NCI-H345 treated with DMSO at 0.1 percent for 48 hours (cell line): ENCODE measurements around the gene HMHB1.
"Not testable (repeated sequence)": the region's sequence is repeated elsewhere in the genome, so short reads cannot be mapped to it uniquely, and the experiment has no call there.

ENCODE experiments used
- DNase-seq: peaks from one replicate; lab custom pipeline; 2025; ENCODE audit not compliant: unreplicated experiment; lab: John Stamatoyannopoulos, UW

Gene HMHB1

DNA sequence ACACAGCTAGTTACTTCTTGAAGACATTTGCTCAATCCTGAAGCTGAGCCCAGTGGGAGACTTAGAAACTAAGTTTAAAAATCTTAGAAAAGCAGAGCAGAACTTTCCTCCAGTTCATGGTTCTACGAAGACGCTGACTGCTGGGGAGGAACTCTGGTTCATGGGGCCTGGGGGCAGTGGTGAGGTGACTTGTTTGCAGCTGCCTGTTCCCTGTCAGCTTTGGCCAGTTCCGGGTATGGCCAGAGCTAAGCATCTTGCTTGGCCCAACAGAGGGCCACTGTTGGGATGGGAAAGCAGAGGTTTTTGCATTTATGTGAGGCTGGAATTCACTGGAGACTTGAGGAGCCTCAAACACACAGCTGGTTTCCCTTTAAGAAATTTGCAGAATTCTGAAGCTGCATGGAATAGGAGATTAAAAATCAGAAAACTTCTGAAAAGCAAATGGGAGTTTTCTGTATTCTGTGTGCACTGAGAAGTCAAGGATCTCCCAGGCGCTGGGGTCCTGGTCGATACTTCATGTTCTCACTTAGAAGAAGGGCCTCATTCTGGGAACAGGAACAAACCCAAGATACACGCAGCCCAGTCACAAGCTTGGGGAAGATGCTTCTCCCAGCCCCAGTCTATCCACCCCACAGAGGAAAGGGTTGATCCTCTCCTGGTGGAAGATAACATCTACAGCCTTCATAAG, 10.6 kb upstream of the HMHB1 start:
- no peak for DNase-seq

DNA sequence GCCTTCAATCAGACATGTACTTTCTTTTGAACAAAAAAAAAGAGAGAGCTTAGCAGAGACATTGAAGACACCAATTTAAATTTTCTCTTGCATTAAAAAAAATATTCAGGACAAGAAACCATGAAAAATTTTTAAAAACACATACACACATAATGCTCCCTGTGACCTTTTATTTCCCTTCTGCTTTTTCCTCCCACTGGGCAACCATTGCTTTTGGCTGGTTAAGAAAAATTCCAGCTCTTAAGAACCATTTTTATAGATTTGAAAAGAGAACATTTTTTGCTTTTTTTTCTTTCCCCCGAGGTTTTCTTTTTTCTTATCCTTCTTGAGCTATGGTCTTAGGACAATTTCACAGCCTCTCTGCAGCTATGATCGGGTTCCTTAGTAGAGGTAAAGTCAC, 6.1 kb upstream of the HMHB1 start:
- DNase-seq: no peak

DNA sequence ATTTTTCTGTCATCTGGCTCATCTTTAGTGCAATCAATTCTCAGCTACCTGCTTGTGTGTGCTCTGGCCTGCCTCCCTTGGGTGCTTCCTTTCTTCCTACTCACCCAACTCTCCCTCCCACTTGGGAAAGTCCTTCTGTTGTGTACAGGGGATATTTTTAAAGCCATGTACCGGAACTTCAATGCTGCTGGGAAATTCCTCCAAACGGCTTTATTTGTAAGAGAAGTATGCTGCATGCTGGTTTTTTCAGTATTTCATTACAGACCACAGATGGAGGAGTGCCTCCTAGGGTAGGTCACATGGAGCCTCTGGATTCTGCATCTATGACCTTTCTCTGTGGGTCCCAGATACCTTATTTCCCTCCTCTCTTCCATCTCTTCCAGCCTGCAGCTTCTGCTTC, 5.4 kb upstream of the HMHB1 start:
- DNase-seq: no peak

DNA sequence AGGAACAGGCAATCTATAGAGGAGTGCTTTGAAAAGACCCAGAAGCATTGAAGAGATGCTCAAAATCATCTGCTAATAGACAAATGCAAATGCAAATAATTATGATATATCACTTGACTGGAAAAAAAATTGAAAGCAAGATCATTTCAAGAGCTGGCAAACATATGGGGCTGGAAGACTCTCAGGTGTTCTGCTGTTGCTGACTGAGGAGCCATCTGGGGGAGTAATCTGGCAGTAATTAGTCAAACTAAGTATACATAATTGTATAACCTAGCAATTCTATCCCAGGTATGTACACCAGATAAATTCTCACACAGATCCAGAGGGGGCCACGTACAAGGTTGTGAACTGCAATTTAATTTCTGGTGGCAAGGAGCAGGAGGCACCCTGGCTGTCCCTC, 4.6 kb upstream of the HMHB1 start:
- no peak for DNase-seq

DNA sequence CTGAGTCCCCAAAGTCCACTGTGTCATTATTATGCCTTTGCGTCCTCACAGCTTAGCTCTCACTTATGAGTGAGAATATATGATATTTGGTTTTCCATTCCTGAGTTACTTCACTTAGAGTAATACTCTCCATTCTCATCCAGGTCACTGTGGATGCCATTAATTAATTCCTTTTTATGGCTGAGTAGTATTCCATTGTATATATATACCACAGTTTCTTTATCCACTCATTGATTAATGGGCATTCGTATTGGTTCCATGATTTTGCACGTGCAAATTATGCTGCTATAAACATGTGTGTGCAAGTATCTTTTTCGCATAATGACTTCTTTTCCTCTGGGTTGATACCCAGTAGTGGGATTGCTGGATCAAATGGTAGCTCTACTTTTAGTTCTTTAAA, 4.4 kb downstream of the HMHB1 start:
- not testable (repeated sequence) for DNase-seq

DNA sequence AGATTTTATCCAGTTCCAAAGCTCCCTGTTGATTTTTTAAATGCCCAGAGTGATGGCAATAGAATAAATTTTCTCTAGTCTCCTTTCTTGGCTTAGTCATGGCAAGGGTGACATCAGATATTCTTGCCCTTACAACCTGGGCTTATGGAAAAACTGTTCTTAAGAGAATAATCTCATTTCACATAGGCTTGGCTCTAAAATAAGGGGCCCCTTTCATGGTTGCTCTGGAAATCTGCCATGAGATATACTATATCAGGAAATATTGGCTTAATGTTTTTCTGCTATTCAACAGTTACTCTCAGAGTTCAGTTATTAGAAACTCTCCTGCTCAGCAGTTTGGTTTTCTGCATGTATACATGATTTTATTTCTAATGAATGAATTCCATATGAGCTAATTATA, 7.8 kb downstream of the HMHB1 start:
- no peak for DNase-seq

DNA sequence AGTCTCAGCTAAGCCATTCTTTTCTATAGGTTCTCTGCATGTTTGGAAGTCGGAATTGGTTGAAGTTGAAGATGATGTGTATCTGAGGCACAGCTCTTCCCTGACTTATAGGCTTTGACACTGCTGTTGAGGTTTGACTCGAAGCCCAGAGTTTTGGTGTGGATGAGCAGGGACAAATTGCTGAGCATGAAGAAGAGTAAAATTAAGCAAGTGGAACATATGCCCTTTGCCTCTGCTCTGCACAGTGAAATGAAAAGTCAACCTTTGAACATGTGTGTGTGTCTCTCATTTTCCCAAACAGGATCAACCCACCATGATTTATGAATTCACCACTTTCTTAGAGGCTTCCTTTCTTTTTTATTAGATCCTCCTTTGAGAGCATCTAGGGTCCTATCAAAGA, 8.5 kb downstream of the HMHB1 start:
- DNase-seq: no peak

DNA sequence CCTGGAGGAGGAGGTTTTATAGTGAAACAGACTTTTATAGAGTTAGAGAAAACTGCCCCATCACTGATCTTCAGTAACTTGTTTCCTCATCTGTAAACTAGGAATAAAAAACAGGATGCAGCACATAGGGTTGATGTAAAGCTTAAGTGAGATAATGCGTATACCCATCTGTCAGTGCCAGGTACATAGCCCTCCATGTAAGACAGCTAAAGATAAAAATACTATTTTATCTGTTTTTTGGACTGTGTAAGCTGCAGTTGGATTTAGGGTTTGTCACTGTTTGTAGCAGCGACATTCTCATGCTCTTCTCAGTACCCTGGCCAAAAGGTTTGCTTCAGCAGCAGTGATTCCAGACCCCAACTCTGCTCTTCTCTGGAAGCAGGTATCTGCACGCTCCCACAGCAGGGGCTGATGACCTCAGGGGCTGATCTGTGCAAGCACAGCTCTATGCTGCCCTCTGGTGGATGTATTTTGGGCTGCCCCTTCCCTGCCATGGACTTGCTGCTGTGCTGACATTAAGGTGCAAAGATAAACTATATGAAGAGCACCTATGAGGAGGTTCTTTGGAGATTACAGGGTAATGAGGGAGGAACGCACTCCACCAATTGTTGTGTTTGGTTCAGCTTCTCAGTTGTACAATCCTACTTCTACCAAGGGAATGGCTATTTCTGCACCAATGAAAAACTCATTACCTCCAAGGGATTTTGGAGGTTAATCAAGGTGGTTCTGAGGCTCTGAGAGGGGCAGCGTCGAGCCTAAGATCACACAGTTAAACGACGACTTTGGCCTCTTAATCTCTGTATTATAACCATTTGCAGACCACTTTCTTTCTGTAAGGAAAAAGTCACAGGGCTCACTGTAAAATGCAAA, 13.1 kb downstream of the HMHB1 start:
- peak; percentile 76 for DNase-seq

DNA sequence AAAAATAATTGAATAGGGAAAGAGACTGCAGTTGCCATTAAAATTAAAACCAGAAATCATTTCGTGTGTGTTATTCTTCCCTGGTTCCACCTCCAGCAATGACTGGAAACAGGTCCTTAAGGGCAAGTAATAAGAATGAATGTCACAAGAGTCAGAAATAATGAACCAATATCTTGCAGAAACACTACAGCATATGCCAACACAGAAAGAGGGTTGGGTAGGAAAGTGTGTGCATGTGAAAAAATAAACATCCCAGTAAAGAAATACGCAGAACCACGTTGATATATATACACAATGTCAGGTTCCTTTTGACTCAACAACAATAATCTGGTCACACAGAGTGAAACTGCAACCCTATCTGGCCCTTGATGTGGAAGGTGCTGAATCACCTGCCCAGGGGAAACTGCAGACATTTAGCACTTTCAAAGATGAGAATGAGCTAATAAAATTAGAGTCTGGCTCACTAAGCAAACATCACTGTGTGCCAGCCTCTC, 15.0 kb downstream of the HMHB1 start:
- DNase-seq: peak; percentile 65

DNA sequence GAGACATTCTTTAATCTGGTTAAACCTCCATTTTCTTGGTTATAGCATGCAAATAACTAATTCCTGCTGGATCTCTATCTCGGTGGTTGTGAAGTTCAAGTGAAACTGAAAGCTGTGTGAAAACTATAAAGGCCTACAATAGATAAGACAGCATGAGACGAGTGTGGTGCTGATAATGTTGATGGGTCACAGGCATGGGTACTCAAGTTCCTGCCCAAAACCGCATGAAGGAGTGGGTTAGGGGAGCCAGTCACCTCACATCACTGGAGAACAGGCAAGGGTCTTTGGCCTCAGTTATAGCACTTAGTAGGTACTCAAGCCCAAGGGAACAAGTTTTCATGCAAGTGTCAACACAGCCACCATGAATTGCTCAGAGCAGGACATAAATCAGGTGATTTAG, 16.7 kb downstream of the HMHB1 start:
- no peak for DNase-seq

DNA sequence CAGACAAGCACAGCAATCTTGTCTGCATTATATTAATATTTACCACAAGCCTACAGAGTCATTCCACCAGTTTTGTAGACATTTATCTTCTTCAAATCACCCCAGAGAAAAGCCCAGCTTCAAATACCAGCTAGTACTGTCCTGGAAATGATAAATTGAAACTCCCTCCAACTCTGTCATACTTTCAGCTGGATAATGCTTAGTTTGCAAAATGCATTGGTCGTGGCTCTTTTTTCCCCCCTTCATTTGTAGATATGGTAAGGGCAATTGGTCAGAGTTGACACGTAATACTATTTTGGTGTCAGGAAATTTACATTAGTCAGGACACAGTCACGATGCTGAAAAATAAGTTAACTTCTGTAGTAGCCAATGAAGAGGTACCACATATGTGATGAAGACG, 21.2 kb downstream of the HMHB1 start:
- DNase-seq: no peak

DNA sequence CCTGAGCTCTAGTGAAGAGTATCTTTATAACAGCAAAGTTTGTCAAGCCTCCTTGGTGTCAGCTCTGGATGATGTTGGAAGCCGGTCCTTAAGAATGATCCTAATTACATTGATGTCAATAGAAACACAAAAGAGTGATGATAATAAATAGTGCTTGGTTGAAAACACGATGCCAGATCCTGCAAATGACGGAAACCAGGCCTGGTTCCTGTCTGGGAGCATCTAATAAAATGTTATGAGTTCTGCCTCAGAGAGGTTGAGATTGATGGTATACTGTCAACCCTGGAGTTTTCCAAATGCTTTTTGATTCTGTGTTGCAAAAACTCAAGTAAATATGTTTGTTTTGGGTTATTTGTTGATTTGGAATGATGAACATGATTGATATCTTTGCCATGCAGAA, 23.3 kb downstream of the HMHB1 start:
- no peak for DNase-seq

DNA sequence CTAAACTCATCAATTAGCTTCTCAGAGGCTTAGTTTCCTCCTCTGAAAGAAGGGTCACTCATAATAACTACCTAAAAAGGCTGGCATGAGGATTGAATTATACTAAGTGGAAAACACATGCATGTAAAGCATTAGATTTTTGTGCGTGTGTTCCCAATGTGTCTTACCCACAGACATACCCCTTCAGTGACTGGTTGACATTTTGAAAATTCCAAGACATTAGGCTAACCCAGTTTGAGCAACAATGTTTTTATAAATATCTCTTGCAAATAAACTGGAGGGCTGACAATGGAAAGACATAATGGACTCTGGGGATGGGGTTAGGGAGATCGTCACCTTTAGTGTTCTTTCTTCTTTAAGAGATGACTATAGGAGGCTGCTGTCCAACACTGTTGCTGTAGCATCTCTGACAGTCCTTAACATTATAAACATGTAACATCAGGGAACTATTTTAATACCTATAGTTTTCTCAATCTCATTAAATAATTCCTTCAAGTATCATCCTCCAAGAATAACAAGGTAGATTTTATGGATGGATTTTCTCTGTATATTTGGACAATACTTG, 24.3 kb downstream of the HMHB1 start:
- no peak for DNase-seq

DNA sequence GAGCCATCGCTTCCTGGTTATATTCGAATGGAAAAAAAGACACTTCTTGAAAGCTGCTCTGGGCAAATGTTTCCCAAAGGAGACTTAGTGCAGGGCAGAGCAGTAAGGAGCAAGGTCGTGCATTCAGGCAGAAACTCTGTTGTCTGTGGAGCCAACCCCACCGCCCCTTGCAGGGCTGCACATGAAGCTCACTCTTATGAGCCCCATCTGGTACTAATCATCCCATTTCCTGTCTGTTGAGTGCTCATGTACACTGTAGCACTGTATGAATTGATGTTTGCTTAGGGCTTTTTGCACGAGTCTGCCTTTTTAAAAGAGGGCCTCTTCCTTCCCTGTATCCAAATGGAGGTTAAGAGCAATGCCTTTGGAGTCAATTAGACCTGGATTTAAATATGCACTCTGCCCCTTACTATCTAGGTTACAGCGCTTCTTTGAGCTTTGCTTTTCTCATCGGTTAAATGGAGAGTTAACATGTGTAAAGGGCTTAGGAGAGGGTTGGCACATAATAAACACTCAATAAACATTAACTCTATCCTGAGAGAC, 25.4 kb downstream of the HMHB1 start:
- DNase-seq: peak; percentile 50

DNA sequence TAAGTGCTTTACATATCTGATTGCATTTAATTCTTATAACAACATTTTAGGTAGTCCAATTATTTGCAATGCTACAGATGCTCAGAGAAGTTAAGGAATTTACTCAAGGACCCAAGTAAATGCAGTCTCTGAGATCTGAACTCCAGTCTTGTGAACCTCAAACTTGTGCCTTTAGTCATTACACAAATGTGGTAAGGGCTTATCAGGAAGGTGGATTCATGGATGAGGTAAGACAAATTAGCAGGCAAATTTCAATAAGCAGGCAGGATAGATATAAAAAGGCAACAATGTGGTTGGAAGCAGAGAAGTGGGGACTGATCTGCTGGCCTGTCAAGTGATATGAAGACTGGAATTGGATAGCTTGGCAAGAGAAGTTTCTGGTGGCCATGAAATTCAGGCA, 29.5 kb downstream of the HMHB1 start:
- no peak for DNase-seq

DNA sequence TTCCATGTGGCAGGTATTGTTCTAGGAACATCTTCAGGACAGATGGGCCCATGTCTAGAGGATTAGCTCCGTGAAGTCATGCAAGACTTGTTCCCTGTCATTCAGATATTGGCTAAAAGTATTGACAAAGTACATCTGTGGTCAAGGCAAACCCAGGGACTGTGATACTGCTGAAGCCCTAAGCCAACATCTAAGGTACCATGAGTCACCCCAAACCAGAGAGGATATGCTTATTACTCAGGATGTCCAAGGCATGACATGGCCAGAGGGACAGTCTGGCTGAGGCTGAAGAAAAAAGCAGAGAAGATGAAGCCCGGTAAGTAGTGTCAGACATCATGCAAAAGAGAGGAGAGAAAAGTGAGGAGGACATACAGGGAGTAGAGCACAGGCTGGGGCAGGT, 31.0 kb downstream of the HMHB1 start:
- DNase-seq: no peak

DNA sequence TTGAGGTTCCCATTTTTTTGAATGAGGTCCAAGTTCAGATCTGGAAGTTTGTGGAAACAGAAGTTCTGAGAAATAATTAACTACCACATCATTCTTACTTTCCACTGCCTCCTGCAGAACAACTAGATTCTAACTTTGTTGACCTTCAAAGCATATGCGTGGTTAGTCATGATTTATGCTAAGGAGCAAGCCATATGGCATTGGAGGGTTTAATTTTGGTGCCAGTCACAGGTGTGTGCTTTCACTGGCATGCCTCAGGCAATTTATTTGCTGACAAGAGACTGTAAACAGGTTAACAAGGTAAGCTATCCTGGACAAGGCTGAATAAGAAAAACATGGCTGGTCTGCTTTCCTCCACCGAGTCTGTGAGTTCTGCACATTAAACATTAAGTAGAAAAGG, 31.5 kb downstream of the HMHB1 start:
- no peak for DNase-seq

DNA sequence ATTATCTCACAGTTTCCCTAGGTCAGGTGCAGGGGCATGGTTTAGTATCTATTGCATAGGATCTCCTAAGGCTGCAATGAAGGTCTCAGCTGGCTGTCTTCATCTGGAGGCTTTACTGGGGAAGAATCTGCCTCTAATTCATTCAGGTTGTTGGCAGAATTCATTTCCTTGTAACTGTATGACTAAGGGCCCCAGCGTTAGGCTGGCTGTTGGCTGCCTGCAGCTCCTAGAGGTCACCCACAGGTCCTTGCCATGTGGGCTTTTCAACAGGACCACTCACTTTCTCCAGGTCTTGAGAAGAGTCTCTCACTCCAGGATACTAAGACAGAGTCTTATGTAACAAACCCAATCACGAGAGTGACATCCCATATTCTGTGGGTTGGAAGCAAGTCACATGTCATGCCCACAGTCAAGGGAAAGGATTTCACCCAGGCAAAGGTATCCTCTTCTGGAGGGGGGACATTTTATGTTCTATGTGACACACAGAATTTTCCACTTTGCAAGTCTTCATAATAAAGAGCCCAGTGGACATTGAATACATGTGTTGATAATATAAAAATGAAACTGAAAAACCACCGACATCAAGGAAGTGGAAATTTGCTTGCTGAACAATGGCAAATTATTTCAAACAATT, 38.2 kb downstream of the HMHB1 start:
- DNase-seq: no peak

DNA sequence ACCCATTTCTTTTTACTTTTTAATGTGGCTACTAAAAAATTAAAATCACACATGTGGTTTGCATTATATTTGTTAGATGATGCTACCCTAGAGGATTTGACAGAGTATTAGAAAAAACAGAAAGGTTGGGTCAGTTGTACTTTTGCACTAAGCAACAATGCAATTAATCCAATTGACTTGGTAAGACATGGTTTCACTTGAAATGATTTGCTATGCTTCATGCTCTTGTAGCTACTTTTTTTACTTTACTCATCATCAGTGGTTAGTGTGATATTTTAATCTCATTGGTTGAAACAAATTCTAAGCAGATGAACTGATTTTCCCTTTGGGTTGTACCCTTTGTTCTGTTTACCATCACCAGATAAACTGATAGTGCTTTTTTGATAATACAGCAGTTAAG, 39.4 kb downstream of the HMHB1 start:
- no peak for DNase-seq

DNA sequence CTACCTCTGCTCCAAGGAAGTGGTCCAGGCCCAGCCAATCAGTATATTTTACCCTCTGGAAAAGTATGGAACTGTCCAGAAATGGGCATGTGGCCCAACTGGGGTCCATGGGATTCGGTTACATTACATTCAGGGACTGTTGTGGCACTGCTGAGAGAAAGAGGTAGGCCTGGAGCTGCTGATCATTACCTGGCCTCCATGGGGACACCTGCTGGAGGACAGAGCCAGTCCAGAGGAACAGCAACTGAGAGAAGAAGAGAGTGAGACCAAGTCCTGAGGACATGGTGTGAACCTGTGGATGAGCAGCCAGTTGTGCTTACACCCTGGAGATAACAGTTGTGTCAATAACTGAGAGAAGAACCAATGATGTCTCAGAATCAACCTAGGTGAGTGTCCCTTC, 48.2 kb downstream of the HMHB1 start:
- DNase-seq: no peak

DNA sequence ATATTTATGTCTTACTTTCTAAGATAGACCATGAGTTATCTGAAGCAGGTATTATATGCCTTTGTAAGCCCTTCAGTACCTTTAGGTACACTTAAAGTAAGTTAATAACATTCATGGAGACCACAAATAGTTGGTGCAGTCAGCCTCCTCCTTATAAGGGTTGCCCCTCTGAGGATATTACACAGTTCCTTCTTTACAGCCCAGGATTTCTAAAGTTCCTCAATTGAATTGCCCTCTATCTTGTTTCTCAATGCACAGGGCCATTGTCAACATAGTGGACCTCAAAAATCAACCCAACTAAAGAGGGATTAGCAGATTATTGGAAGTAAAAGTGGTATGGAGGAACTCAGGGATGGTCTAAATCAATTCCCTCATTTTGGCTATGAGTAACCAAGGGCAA, 50.3 kb downstream of the HMHB1 start:
- no peak for DNase-seq
